Upper lobe of right lung (tissue), 1 donor: ENCODE results near the gene GLI3. TPM values are rescaled to one million over a fixed set of nuclear protein-coding genes. Genes with fewer than 3 reads are reported as not detected.

Source experiments
- ATAC-seq: fragments of 200-7000 bp; cut with Tn5 transposase; one replicate; pipeline ENCODE4 v1.9.1; 2020; ENCODE audit warnings: mild to moderate bottlenecking, moderate library complexity
- DNase-seq: peaks from one replicate; pipeline ENCODE4 v3.0.0-alpha.2; 2020
- H3K27ac ChIP-seq: fragments of 200-600 bp; one replicate; pipeline ENCODE4 v1.8.0; 2022
- H3K27me3 ChIP-seq: fragments of 200-600 bp; one replicate; pipeline ENCODE4 v1.8.0; 2022; ENCODE audit warnings: mild to moderate bottlenecking
- H3K36me3 ChIP-seq: fragments of 200-600 bp; one replicate; pipeline ENCODE4 v1.8.0; 2022
- H3K4me1 ChIP-seq: fragments of 200-600 bp; one replicate; pipeline ENCODE4 v1.8.0; 2022
- H3K4me3 ChIP-seq: fragments of 200-600 bp; one replicate; pipeline ENCODE4 v1.8.0; 2022; ENCODE audit warnings: mild to moderate bottlenecking
- H3K9me3 ChIP-seq: fragments of 200-600 bp; one replicate; pipeline ENCODE4 v1.8.0; 2022
- CTCF ChIP-seq: fragments of 200-600 bp; IDR thresholded peaks from one replicate; pipeline ENCODE4 v1.8.0; 2022; ENCODE audit warnings: antibody characterized with exemption
- intact Hi-C: fragments of 100-400 bp; cut with DNase I; formaldehyde crosslinking; loops from one replicate; pipeline ENCODE4 v1.11.0; 2022
- total RNA-seq: library from RNA; stranded (reverse); fragmentation: NEBNext Ultra II Directional; extraction: Animal tissue kit (Norgen Biotek cat#: 25700); gene quantifications from one replicate; pipeline ENCODE4 v1.2.1, GENCODE V29; 2021
- donor health status: DM: no; HTN: yes; CAD: no; lungs with severe emphysema.

GLI3 gene
- total RNA-seq, 1 donor from 2014 or later: 17.5 TPM

GRCh38 chr7:42095791-42096190 lies 141.2 kb downstream of the GLI3 start:
- TF ChIP-seq CTCF: no peak
- no peak overlapping the region for H3K4me3 ChIP-seq
- intact Hi-C loops: no loop called here
- H3K9me3 ChIP-seq: no peaks in the 10 kb centered on the region
- no peaks in the 10 kb centered on the region for H3K36me3 ChIP-seq
- DNase-seq (no peak), ATAC-seq (no peak)
- peaks cover 27% of the 10 kb centered on the region for H3K4me1 ChIP-seq
- H3K27me3 ChIP-seq: no peaks in the 10 kb centered on the region
- no peak overlapping the region for H3K27ac ChIP-seq

GRCh38 chr7:42093349-42093905 lies 143.6 kb downstream of the GLI3 start:
- TF ChIP-seq CTCF: no peak
- Histone ChIP-seq H3K27me3 (no peaks in the 10 kb centered on the region), H3K36me3 (no peaks in the 10 kb centered on the region), H3K4me1 (peaks cover 30% of the 10 kb centered on the region), H3K4me3 (no peak overlapping the region), H3K9me3 (no peaks in the 10 kb centered on the region), H3K27ac (no peak overlapping the region)
- intact Hi-C loops: no loop called here
- ATAC-seq (no peak), DNase-seq (no peak)

- no peak for TF ChIP-seq CTCF
- Histone ChIP-seq H3K9me3 (no peaks in the 10 kb centered on the region), H3K4me3 (no peak overlapping the region), H3K4me1 (peaks cover 22% of the 10 kb centered on the region), H3K27me3 (no peaks in the 10 kb centered on the region), H3K27ac (peak overlapping the region; percentile 65), H3K36me3 (no peaks in the 10 kb centered on the region)
- intact Hi-C loops: no loop called here
- peak; percentile 72 for DNase-seq
- peak; percentile 84 for ATAC-seq
Observed at GRCh38 chr7:42091461-42092291, 145.3 kb downstream of the GLI3 start.

GRCh38 chr7:42090806-42091205 lies 146.2 kb downstream of the GLI3 start:
- Histone ChIP-seq H3K4me1 (peaks cover 20% of the 10 kb centered on the region), H3K36me3 (no peaks in the 10 kb centered on the region), H3K27ac (peak overlapping the region; percentile 65), H3K27me3 (no peaks in the 10 kb centered on the region), H3K9me3 (no peaks in the 10 kb centered on the region), H3K4me3 (no peak overlapping the region)
- ATAC-seq: no peak
- no peak for TF ChIP-seq CTCF
- intact Hi-C loops: no loop called here
- DNase-seq: no peak

GRCh38 chr7:42090056-42090455 lies 147.0 kb downstream of the GLI3 start:
- Histone ChIP-seq H3K27ac (no peak overlapping the region), H3K4me3 (no peak overlapping the region), H3K4me1 (peaks cover 28% of the 10 kb centered on the region), H3K27me3 (no peaks in the 10 kb centered on the region), H3K9me3 (no peaks in the 10 kb centered on the region), H3K36me3 (no peaks in the 10 kb centered on the region)
- ATAC-seq (no peak), DNase-seq (no peak)
- intact Hi-C loops: no loop called here
- no peak for TF ChIP-seq CTCF
